BE2C (cell line): ENCODE measurements around the gene NOTCH4. TPM values are rescaled to one million over a fixed set of nuclear protein-coding genes. Genes with fewer than 3 reads are reported as not detected.
"Not testable (repeated sequence)": the region's sequence is repeated elsewhere in the genome, so short reads cannot be mapped to it uniquely, and the experiment has no call there.

Experiments used
- DNase-seq: peaks from one replicate; pipeline ENCODE4 v3.0.0-alpha.2; 2020
- H3K27me3 ChIP-seq: fragments of 250-450 bp; sonication (Bioruptor Pico); 2 replicates; pipeline ENCODE4 v1.5.1; 2020; ENCODE audit warnings: mild to moderate bottlenecking
- H3K36me3 ChIP-seq: fragments of 250-450 bp; sonication (Bioruptor Pico); 2 replicates; pipeline ENCODE4 v1.5.1; 2020; ENCODE audit warnings: mild to moderate bottlenecking
- H3K4me1 ChIP-seq: fragments of 250-450 bp; sonication (Bioruptor Pico); 2 replicates; pipeline ENCODE4 v1.5.1; 2020
- H3K4me3 ChIP-seq: 2 replicates; pipeline ENCODE4 v1.5.1; 2011; ENCODE audit warnings: low read depth, low read length
- H3K9me3 ChIP-seq: fragments of 250-450 bp; sonication (Bioruptor Pico); 2 replicates; pipeline ENCODE4 v1.5.1; 2020
- polyA plus RNA-seq: library from polyadenylated mRNA; unstranded; fragments of >200 nt; gene quantifications from one replicate; pipeline ENCODE4 v1.2.1, GENCODE V29; 2012; ENCODE audit warnings: low read depth, missing spikeins; ENCODE audit not compliant: insufficient read length, insufficient read depth
- TF ChIP-seq, protein P1 (sequence below): IDR thresholded peaks from 2 replicates; pipeline ENCODE4 v1.5.1; 2012; ENCODE audit warnings: mild to moderate bottlenecking, low read depth, low read length

The NOTCH4 gene
- 2.2 TPM for polyA plus RNA-seq

DNA sequence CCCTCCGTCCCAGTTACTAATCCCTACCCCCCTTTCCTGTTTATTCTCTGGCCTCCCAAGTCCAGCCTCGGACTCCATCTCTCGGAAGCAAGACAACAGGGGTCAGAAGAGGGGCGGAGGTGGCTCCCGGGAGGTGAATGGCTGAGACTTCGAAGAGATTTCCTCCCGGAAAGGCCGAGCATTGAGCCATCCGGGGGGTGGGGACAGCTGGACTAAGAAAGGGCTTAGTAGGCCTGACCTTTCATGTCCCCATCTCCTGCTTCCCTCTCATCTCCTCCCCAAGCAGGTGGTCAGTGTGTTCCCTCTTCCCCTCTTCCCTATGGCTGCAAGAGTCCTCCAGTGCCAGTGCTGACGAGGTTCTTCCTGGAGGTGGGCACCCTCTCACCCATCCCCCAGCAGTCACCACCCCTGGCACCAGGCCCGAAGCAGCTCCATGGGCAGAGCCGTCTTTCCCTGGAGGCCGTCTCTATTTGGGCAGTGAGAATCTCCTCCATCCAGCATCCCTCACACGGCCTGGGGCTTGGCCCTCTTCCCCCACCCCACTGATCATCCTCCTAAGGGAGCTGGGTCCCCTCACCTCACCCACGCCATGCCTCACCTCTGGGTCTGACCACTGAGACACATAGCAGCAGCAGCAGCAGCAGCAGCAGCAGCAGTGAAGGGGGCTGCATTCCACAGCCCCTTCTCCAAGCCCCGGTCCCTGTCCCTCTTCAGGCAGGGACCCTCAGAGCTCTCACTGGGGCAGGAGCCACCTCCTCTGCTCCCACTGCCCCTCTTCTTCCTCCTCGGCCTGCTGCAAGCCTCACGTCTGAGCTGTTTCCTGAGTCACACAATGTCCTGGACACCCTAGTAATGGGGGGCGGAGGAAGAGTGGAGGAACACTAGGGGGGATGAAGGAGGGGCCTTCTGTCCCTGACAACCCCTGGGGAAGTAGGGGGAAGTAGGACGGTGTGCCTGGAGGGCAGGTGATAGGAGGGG is at the start of gene NOTCH4:
Gene NOTCH4 (minus strand): TSS at position 810 of the 978 bp plus-strand sequence. CDS start 139 bp downstream, at position 671.
- peaks cover 28% of the 10 kb centered on the region for H3K27me3 ChIP-seq
- H3K4me1 ChIP-seq: no peaks in the 10 kb centered on the region
- TF ChIP-seq, protein P1, sequence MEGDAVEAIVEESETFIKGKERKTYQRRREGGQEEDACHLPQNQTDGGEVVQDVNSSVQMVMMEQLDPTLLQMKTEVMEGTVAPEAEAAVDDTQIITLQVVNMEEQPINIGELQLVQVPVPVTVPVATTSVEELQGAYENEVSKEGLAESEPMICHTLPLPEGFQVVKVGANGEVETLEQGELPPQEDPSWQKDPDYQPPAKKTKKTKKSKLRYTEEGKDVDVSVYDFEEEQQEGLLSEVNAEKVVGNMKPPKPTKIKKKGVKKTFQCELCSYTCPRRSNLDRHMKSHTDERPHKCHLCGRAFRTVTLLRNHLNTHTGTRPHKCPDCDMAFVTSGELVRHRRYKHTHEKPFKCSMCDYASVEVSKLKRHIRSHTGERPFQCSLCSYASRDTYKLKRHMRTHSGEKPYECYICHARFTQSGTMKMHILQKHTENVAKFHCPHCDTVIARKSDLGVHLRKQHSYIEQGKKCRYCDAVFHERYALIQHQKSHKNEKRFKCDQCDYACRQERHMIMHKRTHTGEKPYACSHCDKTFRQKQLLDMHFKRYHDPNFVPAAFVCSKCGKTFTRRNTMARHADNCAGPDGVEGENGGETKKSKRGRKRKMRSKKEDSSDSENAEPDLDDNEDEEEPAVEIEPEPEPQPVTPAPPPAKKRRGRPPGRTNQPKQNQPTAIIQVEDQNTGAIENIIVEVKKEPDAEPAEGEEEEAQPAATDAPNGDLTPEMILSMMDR: no peak
- H3K9me3 ChIP-seq: no peaks in the 10 kb centered on the region
- no peak for DNase-seq
- H3K36me3 ChIP-seq: no peaks in the 10 kb centered on the region
- H3K4me3 ChIP-seq: no peak within 1 kb of the TSS

DNA sequence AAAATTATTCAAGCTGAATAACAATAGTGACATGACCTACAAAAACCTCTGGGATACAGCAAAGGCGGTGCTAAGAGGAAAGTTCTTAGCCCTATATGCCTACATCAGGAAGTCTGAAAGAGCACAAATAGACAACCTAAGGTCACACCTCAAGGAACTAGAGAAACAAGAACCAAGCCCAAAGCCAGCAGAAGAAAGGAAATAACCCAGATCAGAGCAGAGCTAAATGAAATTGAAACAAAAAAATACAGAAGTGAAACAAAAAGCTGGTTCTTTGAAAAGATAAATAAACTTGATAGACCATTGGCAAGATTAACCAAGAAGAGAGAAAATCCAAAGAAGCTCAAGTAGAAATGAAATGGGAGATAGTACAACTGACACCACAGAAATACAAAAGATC is 47.6 kb upstream of the NOTCH4 start:
- peaks cover 15% of the 10 kb centered on the region for H3K27me3 ChIP-seq
- H3K9me3 ChIP-seq: no peaks in the 10 kb centered on the region
- H3K4me3 ChIP-seq: no peak overlapping the region
- no peaks in the 10 kb centered on the region for H3K4me1 ChIP-seq
- DNase-seq: no peak
- no peaks in the 10 kb centered on the region for H3K36me3 ChIP-seq
- TF ChIP-seq, protein P1: no peak

DNA sequence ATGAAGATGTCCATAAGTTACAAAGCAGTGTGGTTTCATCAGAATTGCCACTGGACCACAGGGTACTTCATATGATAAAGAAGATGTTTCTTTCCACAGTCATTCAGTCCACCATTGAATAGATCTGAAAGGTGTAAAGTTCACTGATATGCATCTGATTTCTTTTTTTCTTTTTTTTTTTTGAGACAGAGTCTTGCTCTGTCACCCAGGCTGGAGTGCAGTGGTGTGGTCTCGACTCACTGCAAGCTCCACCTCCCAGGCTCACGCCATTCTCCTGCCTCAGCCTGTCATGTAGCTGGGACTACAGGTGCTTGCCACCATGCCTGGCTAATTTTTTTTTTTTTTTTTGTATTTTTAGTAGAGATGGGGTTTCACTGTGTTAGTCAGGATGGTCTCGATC is 44.6 kb upstream of the NOTCH4 start:
- DNase-seq, H3K4me3 ChIP-seq, H3K4me1 ChIP-seq, H3K36me3 ChIP-seq, H3K9me3 ChIP-seq: not testable (repeated sequence)
- H3K27me3 ChIP-seq: peaks cover 15% of the 10 kb centered on the region

DNA sequence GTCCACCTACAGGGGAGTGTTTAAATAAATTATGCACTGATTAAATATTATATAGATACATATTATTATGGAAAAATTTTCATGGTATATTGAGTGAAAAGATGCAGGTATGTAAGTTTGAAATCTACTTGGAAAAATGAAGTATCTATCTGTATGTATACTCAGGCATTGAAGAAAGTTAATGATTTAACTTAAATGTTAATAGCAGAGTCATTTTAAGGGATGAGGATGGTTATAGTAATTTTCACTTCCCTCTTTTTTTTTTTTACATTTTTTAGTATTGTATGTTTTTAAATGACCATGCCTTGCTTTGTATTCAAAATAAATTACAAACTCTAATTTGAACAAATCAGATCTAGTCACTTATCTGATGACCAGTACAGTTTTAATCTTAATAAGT is 43.2 kb upstream of the NOTCH4 start:
- H3K9me3 ChIP-seq: no peaks in the 10 kb centered on the region
- no peaks in the 10 kb centered on the region for H3K36me3 ChIP-seq
- DNase-seq: no peak
- TF ChIP-seq, protein P1: no peak
- no peak overlapping the region for H3K4me3 ChIP-seq
- peaks cover 22% of the 10 kb centered on the region for H3K27me3 ChIP-seq
- no peaks in the 10 kb centered on the region for H3K4me1 ChIP-seq

DNA sequence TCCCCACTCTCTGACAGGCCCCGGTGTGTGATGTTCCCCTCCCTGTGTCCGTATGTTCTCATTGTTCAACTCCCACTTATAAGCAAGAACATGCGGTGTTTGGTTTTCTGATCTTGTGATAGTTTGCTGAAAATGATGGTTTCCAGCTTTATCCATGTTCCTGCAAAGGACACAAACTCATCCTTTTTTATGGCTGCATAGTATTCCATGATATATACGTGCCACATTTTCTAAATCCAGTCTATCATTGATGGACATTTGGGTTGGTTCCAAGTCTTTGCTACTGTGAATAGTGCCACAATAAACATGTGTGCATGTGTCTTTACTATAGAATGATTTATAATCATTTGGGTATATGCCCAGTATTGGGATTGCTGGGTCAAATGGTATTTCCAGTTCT is 33.4 kb upstream of the NOTCH4 start:
- H3K27me3 ChIP-seq: peaks cover 40% of the 10 kb centered on the region
- not testable (repeated sequence) for DNase-seq

DNA sequence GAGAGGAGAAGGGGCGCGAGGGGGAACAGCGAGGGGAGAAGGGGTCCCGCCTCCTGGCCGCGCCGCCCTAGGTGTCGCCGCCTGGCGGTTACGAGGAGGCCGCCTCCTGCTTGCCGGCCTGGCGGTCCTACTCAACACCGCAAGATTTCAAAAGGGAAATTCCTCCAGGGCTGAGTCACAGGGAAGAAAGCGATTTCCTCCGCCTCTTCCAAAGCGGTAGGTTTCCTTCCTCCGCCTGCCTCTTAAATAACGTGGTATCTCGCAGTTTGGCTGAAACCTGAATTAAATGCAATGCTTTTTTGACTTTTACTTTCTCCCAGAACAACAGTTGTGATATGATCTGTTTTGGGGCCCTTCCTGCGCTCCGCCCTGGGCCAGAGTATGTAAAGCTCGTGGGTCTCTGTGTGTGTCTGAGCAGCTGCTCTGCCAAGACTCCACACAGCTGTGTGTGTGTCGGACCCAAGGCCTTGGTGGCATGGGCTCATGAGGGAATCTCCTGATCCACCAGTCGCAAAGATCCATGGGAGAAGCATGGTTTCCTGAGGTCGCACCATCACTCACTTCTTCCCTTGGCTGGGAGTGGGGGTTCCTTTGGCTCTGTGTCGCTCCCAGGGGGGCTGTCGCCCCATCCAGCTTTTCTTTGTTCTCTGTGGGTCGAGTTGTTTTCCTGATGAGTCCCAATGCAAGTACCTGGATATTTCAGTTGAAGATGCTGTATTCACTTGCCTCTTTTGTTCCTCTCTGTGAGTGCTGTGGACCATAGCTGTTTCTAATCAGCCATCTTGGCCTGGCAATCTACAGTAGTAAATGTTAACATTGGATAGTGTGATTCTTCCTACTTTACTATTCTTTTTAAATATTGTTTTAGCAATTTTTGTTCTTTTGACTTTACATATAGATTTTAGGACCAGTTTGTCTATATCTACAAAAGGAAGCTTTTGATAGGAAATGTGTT is 31.6 kb upstream of the NOTCH4 start:
- H3K9me3 ChIP-seq: no peaks in the 10 kb centered on the region
- no peaks in the 10 kb centered on the region for H3K36me3 ChIP-seq
- TF ChIP-seq, protein P1: peak; percentile 18
- peaks cover 25% of the 10 kb centered on the region for H3K27me3 ChIP-seq
- peak; percentile 39 for DNase-seq
- no peaks in the 10 kb centered on the region for H3K4me1 ChIP-seq
- no peak overlapping the region for H3K4me3 ChIP-seq

More for the DNA sequence above, 33.4 kb upstream of the NOTCH4 start:
- not testable (repeated sequence) for H3K36me3 ChIP-seq, H3K4me1 ChIP-seq, H3K9me3 ChIP-seq, H3K4me3 ChIP-seq
